K562 (cell line): ENCODE measurements around the gene LBR. TPM values are rescaled to one million over a fixed set of nuclear protein-coding genes. Genes with fewer than 3 reads are reported as not detected.
A peak's percentile ranks its signal among the peaks of the same experiment; 100 is the strongest.

Source experiments
- BCL6 ChIP-seq: fragments of 250-450 bp; sonication (Bioruptor Pico); IDR thresholded peaks from 2 replicates; pipeline ENCODE4 v1.4.0; 2020
- EGR1 ChIP-seq: fragments of 450-650 bp; conservative IDR thresholded peaks from 2 replicates; pipeline ENCODE4 v1.6.1; 2017; ENCODE audit warnings: mild to moderate bottlenecking
- ETV5 ChIP-seq: sonication (generic); formaldehyde crosslinking; IDR thresholded peaks from 2 replicates; pipeline ENCODE4 v1.4.0; 2020; ENCODE audit warnings: low read depth, mild to moderate bottlenecking, missing genetic modification reagents
- ETV6 ChIP-seq, 3 experiments: fragments of 150-350 bp in 1 of 3; sonication (generic) in 1 of 3; formaldehyde crosslinking in 1 of 3; IDR thresholded peaks; 2 replicates each; pipeline versions ENCODE4 v1.6.1 to v1.8.0; 2014 to 2022; ENCODE audit warnings: borderline replicate concordance in 2 of 3, low read depth in 2 of 3, antibody characterized with exemption in 1 of 3, low read length in 1 of 3, mild to moderate bottlenecking in 1 of 3, missing genetic modification reagents in 1 of 3
- FOXJ3 ChIP-seq: sonication (generic); formaldehyde crosslinking; IDR thresholded peaks from 2 replicates; pipeline ENCODE4 v1.4.0; 2020; ENCODE audit warnings: mild to moderate bottlenecking, missing genetic modification reagents
- GATAD2B ChIP-seq: fragments of 450-650 bp; IDR thresholded peaks from 2 replicates; pipeline ENCODE4 v1.6.1; 2017; ENCODE audit warnings: mild to moderate bottlenecking, borderline replicate concordance
- HDAC2 ChIP-seq: fragments of 450-650 bp; IDR thresholded peaks from 2 replicates; pipeline ENCODE4 v1.6.1; 2016; ENCODE audit warnings: mild to moderate bottlenecking
- KAT8 ChIP-seq: fragments of 450-650 bp; IDR thresholded peaks from 2 replicates; pipeline ENCODE4 v1.6.1; 2016; ENCODE audit warnings: low read depth, mild to moderate bottlenecking
- MCM2 ChIP-seq: fragments of 450-650 bp; IDR thresholded peaks from 2 replicates; pipeline ENCODE4 v1.6.1; 2017; ENCODE audit warnings: low read depth, mild to moderate bottlenecking
- PHF20 ChIP-seq: fragments of 450-650 bp; IDR thresholded peaks from 2 replicates; pipeline ENCODE4 v1.6.1; 2018; ENCODE audit not compliant: partially characterized antibody
- YY1 ChIP-seq, 3 experiments: IDR thresholded peaks; 2 replicates each; pipeline ENCODE4 v1.6.1; 2011; ENCODE audit warnings: low read length in 2 of 3, mild to moderate bottlenecking in 2 of 3, moderate library complexity in 2 of 3, borderline replicate concordance in 1 of 3, control low read depth in 1 of 3, low read depth in 1 of 3; ENCODE audit not compliant: insufficient read depth in 3 of 3, insufficient replicate concordance in 2 of 3, control insufficient read depth in 1 of 3, insufficient read length in 1 of 3; ENCODE audit errors: extremely low read depth in 1 of 3
- ZBED1 ChIP-seq: IDR thresholded peaks from 2 replicates; pipeline ENCODE4 v1.6.1; 2014
- ZNF561 ChIP-seq: fragments of 450-650 bp; formaldehyde crosslinking; conservative IDR thresholded peaks from 2 replicates; pipeline ENCODE4 v1.4.0; 2020; ENCODE audit warnings: mild to moderate bottlenecking, moderate library complexity
- ZNF785 ChIP-seq: fragments of 250-450 bp; sonication (Bioruptor Pico); IDR thresholded peaks from 2 replicates; pipeline ENCODE4 v1.4.0; 2020; ENCODE audit warnings: mild to moderate bottlenecking
- polyA plus RNA-seq, 8 experiments: library from polyadenylated mRNA; depleted of rRNA in 4 of 8; stranded (reverse) in 5 of 8; unstranded in 3 of 8; fragments of >200 nt; fragmentation: Nextera tagmentation in 2 of 8; fragmentation: Illumina TruSeq in 1 of 8; extraction: Ambion mirVana in 2 of 8; extraction: Trizol in 1 of 8; gene quantifications; 2 replicates each; pipeline versions ENCODE4 v1.2.1 to v1.2.3, GENCODE V29; 2011 to 2014; ENCODE audit warnings: inconsistent platforms in 1 of 8, missing spikeins in 1 of 8
- total RNA-seq, 7 experiments: library from RNA; depleted of rRNA in 6 of 7; stranded (reverse); fragments of >200 nt in 6 of 7; fragmentation: Illumina TruSeq in 2 of 7; extraction: Trizol in 2 of 7; gene quantifications; 2 replicates each; pipeline versions ENCODE4 v1.2.1 to v1.2.3, GENCODE V29; 2011 to 2021; ENCODE audit warnings: low replicate concordance in 1 of 7
- TF ChIP-seq, protein P1 (sequence below): fragments of 450-650 bp; IDR thresholded peaks from 2 replicates; pipeline ENCODE4 v1.6.1; 2016; ENCODE audit warnings: borderline replicate concordance
- TF ChIP-seq, protein P2 (sequence below), 2 experiments: fragments of 450-650 bp; formaldehyde crosslinking in 1 of 2; IDR thresholded peaks; 2 replicates each; pipeline versions ENCODE4 v1.4.0 to v1.6.1; 2014 to 2020; ENCODE audit warnings: mild to moderate bottlenecking in 2 of 2, borderline replicate concordance in 1 of 2, low read depth in 1 of 2

LBR gene
- total and polyA plus RNA-seq, 9 of the 15 experiments (the other 6 are each of a cell fraction or from before 2014, with no cell fraction given): 102 to 229 (median 197) TPM

GRCh38 chr1:225426395-225427234, 1.2 kb downstream of the LBR start (continued):
- TF ChIP-seq, protein P1, sequence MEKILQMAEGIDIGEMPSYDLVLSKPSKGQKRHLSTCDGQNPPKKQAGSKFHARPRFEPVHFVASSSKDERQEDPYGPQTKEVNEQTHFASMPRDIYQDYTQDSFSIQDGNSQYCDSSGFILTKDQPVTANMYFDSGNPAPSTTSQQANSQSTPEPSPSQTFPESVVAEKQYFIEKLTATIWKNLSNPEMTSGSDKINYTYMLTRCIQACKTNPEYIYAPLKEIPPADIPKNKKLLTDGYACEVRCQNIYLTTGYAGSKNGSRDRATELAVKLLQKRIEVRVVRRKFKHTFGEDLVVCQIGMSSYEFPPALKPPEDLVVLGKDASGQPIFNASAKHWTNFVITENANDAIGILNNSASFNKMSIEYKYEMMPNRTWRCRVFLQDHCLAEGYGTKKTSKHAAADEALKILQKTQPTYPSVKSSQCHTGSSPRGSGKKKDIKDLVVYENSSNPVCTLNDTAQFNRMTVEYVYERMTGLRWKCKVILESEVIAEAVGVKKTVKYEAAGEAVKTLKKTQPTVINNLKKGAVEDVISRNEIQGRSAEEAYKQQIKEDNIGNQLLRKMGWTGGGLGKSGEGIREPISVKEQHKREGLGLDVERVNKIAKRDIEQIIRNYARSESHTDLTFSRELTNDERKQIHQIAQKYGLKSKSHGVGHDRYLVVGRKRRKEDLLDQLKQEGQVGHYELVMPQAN: no peak; the same call in none of the 2 replicates
- TF ChIP-seq PHF20: no peak
- TF ChIP-seq ZNF785: no peak
- no peak for TF ChIP-seq GATAD2B
- TF ChIP-seq EGR1: no peak
- TF ChIP-seq ETV6 (IDR thresholded peaks at IDR 0.05; ENCODE audit: borderline replicate concordance in 1 of 2, low read depth in 2 of 2, low read length in 1 of 2): no peak
- TF ChIP-seq ETV6 (CRISPR knock-in tag; IDR thresholded peaks at IDR 0.05; ENCODE audit: borderline replicate concordance): no peak
- no peak for TF ChIP-seq ZBED1
- TF ChIP-seq KAT8: no peak
- TF ChIP-seq ETV5 (CRISPR knock-in tag): peak; percentile 36; the same call in 1 of the 2 replicates
- TF ChIP-seq MCM2: no peak
- TF ChIP-seq YY1 (IDR thresholded peaks at IDR 0.05; ENCODE audit: borderline replicate concordance in 1 of 3, control insufficient read depth in 1 of 3, extremely low read depth in 1 of 3, insufficient read depth in 3 of 3, insufficient read length in 1 of 3, insufficient replicate concordance in 2 of 3, low read depth in 1 of 3, low read length in 2 of 3): no peak
- TF ChIP-seq BCL6 (CRISPR knock-in tag): no peak
- TF ChIP-seq HDAC2: 0 out of 2 replicates have a peak, but pooled peaks have one; percentile 58
- TF ChIP-seq, protein P2, sequence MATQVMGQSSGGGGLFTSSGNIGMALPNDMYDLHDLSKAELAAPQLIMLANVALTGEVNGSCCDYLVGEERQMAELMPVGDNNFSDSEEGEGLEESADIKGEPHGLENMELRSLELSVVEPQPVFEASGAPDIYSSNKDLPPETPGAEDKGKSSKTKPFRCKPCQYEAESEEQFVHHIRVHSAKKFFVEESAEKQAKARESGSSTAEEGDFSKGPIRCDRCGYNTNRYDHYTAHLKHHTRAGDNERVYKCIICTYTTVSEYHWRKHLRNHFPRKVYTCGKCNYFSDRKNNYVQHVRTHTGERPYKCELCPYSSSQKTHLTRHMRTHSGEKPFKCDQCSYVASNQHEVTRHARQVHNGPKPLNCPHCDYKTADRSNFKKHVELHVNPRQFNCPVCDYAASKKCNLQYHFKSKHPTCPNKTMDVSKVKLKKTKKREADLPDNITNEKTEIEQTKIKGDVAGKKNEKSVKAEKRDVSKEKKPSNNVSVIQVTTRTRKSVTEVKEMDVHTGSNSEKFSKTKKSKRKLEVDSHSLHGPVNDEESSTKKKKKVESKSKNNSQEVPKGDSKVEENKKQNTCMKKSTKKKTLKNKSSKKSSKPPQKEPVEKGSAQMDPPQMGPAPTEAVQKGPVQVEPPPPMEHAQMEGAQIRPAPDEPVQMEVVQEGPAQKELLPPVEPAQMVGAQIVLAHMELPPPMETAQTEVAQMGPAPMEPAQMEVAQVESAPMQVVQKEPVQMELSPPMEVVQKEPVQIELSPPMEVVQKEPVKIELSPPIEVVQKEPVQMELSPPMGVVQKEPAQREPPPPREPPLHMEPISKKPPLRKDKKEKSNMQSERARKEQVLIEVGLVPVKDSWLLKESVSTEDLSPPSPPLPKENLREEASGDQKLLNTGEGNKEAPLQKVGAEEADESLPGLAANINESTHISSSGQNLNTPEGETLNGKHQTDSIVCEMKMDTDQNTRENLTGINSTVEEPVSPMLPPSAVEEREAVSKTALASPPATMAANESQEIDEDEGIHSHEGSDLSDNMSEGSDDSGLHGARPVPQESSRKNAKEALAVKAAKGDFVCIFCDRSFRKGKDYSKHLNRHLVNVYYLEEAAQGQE (IDR thresholded peaks at IDR 0.05; ENCODE audit: borderline replicate concordance): 0 out of 2 replicates have a peak, but pooled peaks have one; percentile 7
- TF ChIP-seq, protein P2 (CRISPR knock-in tag; IDR thresholded peaks at IDR 0.05; ENCODE audit: low read depth): no peak
- TF ChIP-seq ZNF561 (CRISPR knock-in tag): no peak
- TF ChIP-seq FOXJ3 (CRISPR knock-in tag): no peak
